ENCODE results near the gene TMEM168.
"Not testable (repeated sequence)": the region's sequence is repeated elsewhere in the genome, so short reads cannot be mapped to it uniquely, and the experiment has no call there.

The TMEM168 gene

GRCh38 chr7:112781558-112781957 is 8.6 kb downstream of the TMEM168 start:
- no peak for DNase-seq (ENCODE audit: low spot score)

GRCh38 chr7:112781110-112781509 is 9.1 kb downstream of the TMEM168 start:
- no peak for DNase-seq (ENCODE audit: low spot score)

- DNase-seq (ENCODE audit: low spot score), result no peak
These were observed 10.5 kb downstream of the TMEM168 start for GRCh38 chr7:112779667-112780066.

- no peak for DNase-seq (ENCODE audit: low spot score)
These were observed 12.8 kb downstream of the TMEM168 start for GRCh38 chr7:112777406-112777805.

GRCh38 chr7:112771166-112771565 is 19.0 kb downstream of the TMEM168 start:
- DNase-seq (ENCODE audit: low spot score), result no peak

GRCh38 chr7:112770051-112770450 is 20.1 kb downstream of the TMEM168 start:
- DNase-seq (ENCODE audit: low spot score), result peak; percentile 65

- DNase-seq (ENCODE audit: low spot score), result no peak
These were observed 25.1 kb downstream of the TMEM168 start for GRCh38 chr7:112765105-112765504.

GRCh38 chr7:112763996-112764395 is 26.2 kb downstream of the TMEM168 start:
- DNase-seq (ENCODE audit: low spot score), result no peak

GRCh38 chr7:112763298-112763697 is 26.9 kb downstream of the TMEM168 start:
- DNase-seq (ENCODE audit: low spot score), result no peak

GRCh38 chr7:112759905-112760304 is 30.3 kb downstream of the TMEM168 start:
- no peak for DNase-seq (ENCODE audit: low spot score)

- no peak for DNase-seq (ENCODE audit: low spot score)
These were observed 32.9 kb downstream of the TMEM168 start for GRCh38 chr7:112757337-112757736.

GRCh38 chr7:112753298-112753697 is 36.9 kb downstream of the TMEM168 start:
- DNase-seq (ENCODE audit: low spot score), result no peak

GRCh38 chr7:112752576-112752975 is 37.6 kb downstream of the TMEM168 start:
- no peak for DNase-seq (ENCODE audit: low spot score)

GRCh38 chr7:112749775-112750174 is 40.4 kb downstream of the TMEM168 start:
- DNase-seq (ENCODE audit: low spot score), result no peak

- DNase-seq (ENCODE audit: low spot score), result peak; percentile 36
These were observed 41.8 kb downstream of the TMEM168 start for GRCh38 chr7:112748381-112748780.

GRCh38 chr7:112745635-112746034 is 44.6 kb downstream of the TMEM168 start:
- no peak for DNase-seq (ENCODE audit: low spot score)

GRCh38 chr7:112744818-112745217 is 45.4 kb downstream of the TMEM168 start:
- DNase-seq (ENCODE audit: low spot score), result no peak

- DNase-seq (ENCODE audit: low spot score), result no peak
These were observed 46.4 kb downstream of the TMEM168 start for GRCh38 chr7:112743811-112744210.

- no peak for DNase-seq (ENCODE audit: low spot score)
These were observed 49.5 kb downstream of the TMEM168 start for GRCh38 chr7:112740667-112741066.

- DNase-seq (ENCODE audit: low spot score), result no peak
These were observed 50.6 kb downstream of the TMEM168 start for GRCh38 chr7:112739436-112740180.

GRCh38 chr7:112735261-112735660 is 54.9 kb downstream of the TMEM168 start:
- DNase-seq (ENCODE audit: low spot score), result no peak

- DNase-seq (ENCODE audit: low spot score), result not testable (repeated sequence)
These were observed 58.9 kb downstream of the TMEM168 start for GRCh38 chr7:112731324-112731723.

- peak; percentile 11 for DNase-seq (ENCODE audit: low spot score)
These were observed 64.1 kb downstream of the TMEM168 start for GRCh38 chr7:112726076-112726475.

- peak; percentile 84 for DNase-seq (ENCODE audit: low spot score)
These were observed 66.8 kb downstream of the TMEM168 start for GRCh38 chr7:112723416-112723815.

Measured in kidney tubule cell (primary cell).